ENCODE results near the gene SEC61A1.

- TF ChIP-seq CTCF (IDR thresholded peaks at IDR 0.05) (no peak), POLR2A (IDR thresholded peaks at IDR 0.05) (no peak)
These were observed 25.4 kb downstream of the SEC61A1 start for GRCh38 chr3:128077665-128078064.
